22Rv1 (cell line): Measurements from ENCODE around the gene MAPKAPK3.

Experiments used
- CTCF ChIP-seq: fragments of 450-650 bp; IDR thresholded peaks from 2 replicates; pipeline ENCODE4 v1.5.1; 2017; ENCODE audit warnings: mild to moderate bottlenecking
- ZFX ChIP-seq: fragments of 450-650 bp; IDR thresholded peaks from 2 replicates; pipeline ENCODE4 v1.6.1; 2017; ENCODE audit warnings: antibody characterized with exemption, borderline replicate concordance

- TF ChIP-seq CTCF (no peak), ZFX (no peak)
These were observed 6.6 kb upstream of the MAPKAPK3 start for GRCh38 chr3:50610181-50610971.
